T-helper 17 cell (primary cell): Measurements from ENCODE around the gene TGFB1. TPM values are rescaled to one million over a fixed set of nuclear protein-coding genes. Genes with fewer than 3 reads are reported as not detected.
"Not testable (repeated sequence)": the region's sequence is repeated elsewhere in the genome, so short reads cannot be mapped to it uniquely, and the experiment has no call there.

Experiments
- ATAC-seq: fragments of 150-1000 bp; cut with Tn5 transposase; 2 replicates; pipeline ENCODE4 v1.10.0; 2021; ENCODE audit warnings: mild to moderate bottlenecking, moderate library complexity
- DNase-seq, 3 donors: peaks; one replicate each; pipeline versions ENCODE4 v3.0.0 to v3.0.0-alpha.2; 2020 to 2021
- H3K9me3 ChIP-seq: one replicate; pipeline ENCODE4 v1.7.0; 2013; ENCODE audit warnings: low read length, mild to moderate bottlenecking; ENCODE audit not compliant: control insufficient read depth, poor library complexity, severe bottlenecking
- H3K27ac Mint-ChIP-seq: one replicate; pipeline ENCODE4 v1.8.0; 2022; ENCODE audit warnings: mild to moderate bottlenecking, moderate library complexity, mixed read lengths
- H3K27me3 Mint-ChIP-seq: one replicate; pipeline ENCODE4 v1.8.0; 2022; ENCODE audit warnings: mixed read lengths
- H3K36me3 Mint-ChIP-seq: one replicate; pipeline ENCODE4 v1.8.0; 2022; ENCODE audit warnings: low read depth, mixed read lengths
- H3K4me1 Mint-ChIP-seq: one replicate; pipeline ENCODE4 v1.8.0; 2022; ENCODE audit warnings: mild to moderate bottlenecking, mixed read lengths
- H3K4me3 Mint-ChIP-seq: one replicate; pipeline ENCODE4 v1.8.0; 2022; ENCODE audit warnings: mild to moderate bottlenecking, moderate library complexity, mixed read lengths
- total RNA-seq, 4 donors: library from RNA in 2 of 4; stranded (reverse) in 2 of 4; gene quantifications; one replicate each; pipeline ENCODE4 v1.2.3 and lab custom pipeline; 2022 to 2026

The TGFB1 gene
- total RNA-seq, 2 donors from 2014 or later, result 408 to 431 TPM

- Mint-ChIP-seq H3K4me1 (peaks cover 51% of the 10 kb centered on the region), H3K27ac (peak overlapping the region; percentile 99), H3K27me3 (no peaks in the 10 kb centered on the region), H3K4me3 (peak overlapping the region; percentile 99), H3K36me3 (peaks cover 14% of the 10 kb centered on the region)
- peak; percentile 72 to 84 (median 78) for DNase-seq
- H3K9me3 ChIP-seq, result no peaks in the 10 kb centered on the region
- ATAC-seq, result peak; percentile 65
Observed at GRCh38 chr19:41351339-41352245, 2.1 kb downstream of the TGFB1 start.

- Mint-ChIP-seq H3K27me3 (no peaks in the 10 kb centered on the region), H3K27ac (peak overlapping the region; percentile 99), H3K4me3 (peak overlapping the region; percentile 99), H3K4me1 (peaks cover 46% of the 10 kb centered on the region), H3K36me3 (peaks cover 14% of the 10 kb centered on the region)
- ATAC-seq, result peak; percentile 13
- no peaks in the 10 kb centered on the region for H3K9me3 ChIP-seq
- no peak for DNase-seq
Observed at GRCh38 chr19:41350735-41351338, 2.9 kb downstream of the TGFB1 start.

- H3K36me3 Mint-ChIP-seq, result peaks cover 14% of the 10 kb centered on the region
- H3K4me3 Mint-ChIP-seq, DNase-seq, H3K27me3 Mint-ChIP-seq, H3K9me3 ChIP-seq, ATAC-seq: not testable (repeated sequence)
- H3K4me1 Mint-ChIP-seq, result peaks cover 42% of the 10 kb centered on the region
- peak overlapping the region; percentile 51 for H3K27ac Mint-ChIP-seq
Observed at GRCh38 chr19:41346916-41347315, 6.8 kb downstream of the TGFB1 start.

- Mint-ChIP-seq H3K27ac (peak overlapping the region; percentile 91), H3K4me1 (peaks cover 35% of the 10 kb centered on the region), H3K27me3 (no peaks in the 10 kb centered on the region), H3K4me3 (peak overlapping the region; percentile 69), H3K36me3 (peaks cover 13% of the 10 kb centered on the region)
- no peaks in the 10 kb centered on the region for H3K9me3 ChIP-seq
- ATAC-seq (no peak), DNase-seq (no peak)
Observed at GRCh38 chr19:41344162-41344561, 9.6 kb downstream of the TGFB1 start.

- no peak for DNase-seq
- Mint-ChIP-seq H3K27me3 (no peaks in the 10 kb centered on the region), H3K4me1 (peaks cover 33% of the 10 kb centered on the region), H3K4me3 (peak overlapping the region; percentile 83), H3K36me3 (peaks cover 12% of the 10 kb centered on the region), H3K27ac (peak overlapping the region; percentile 91)
- ATAC-seq, result peak; percentile 54
- no peaks in the 10 kb centered on the region for H3K9me3 ChIP-seq
Observed at GRCh38 chr19:41341669-41342490, 11.8 kb downstream of the TGFB1 start.

- no peaks in the 10 kb centered on the region for H3K9me3 ChIP-seq
- Mint-ChIP-seq H3K27ac (peak overlapping the region; percentile 91), H3K27me3 (no peaks in the 10 kb centered on the region), H3K36me3 (peaks cover 12% of the 10 kb centered on the region), H3K4me3 (no peak overlapping the region), H3K4me1 (peaks cover 33% of the 10 kb centered on the region)
- DNase-seq (no peak), ATAC-seq (no peak)
Observed at GRCh38 chr19:41339936-41340335, 13.8 kb downstream of the TGFB1 start.

- Mint-ChIP-seq H3K4me1 (peaks cover 27% of the 10 kb centered on the region), H3K27ac (no peak overlapping the region), H3K27me3 (no peaks in the 10 kb centered on the region), H3K36me3 (peaks cover 15% of the 10 kb centered on the region), H3K4me3 (no peak overlapping the region)
- DNase-seq, result no peak
- ATAC-seq, result no peak
- H3K9me3 ChIP-seq, result no peaks in the 10 kb centered on the region
Observed at GRCh38 chr19:41335467-41335866, 18.3 kb downstream of the TGFB1 start.

GRCh38 chr19:41334793-41335192, 18.9 kb downstream of the TGFB1 start:
- DNase-seq (no peak), ATAC-seq (no peak)
- no peaks in the 10 kb centered on the region for H3K9me3 ChIP-seq
- peak overlapping the region; percentile 45 for H3K4me3 Mint-ChIP-seq
- no peaks in the 10 kb centered on the region for H3K27me3 Mint-ChIP-seq
- peaks cover 15% of the 10 kb centered on the region for H3K36me3 Mint-ChIP-seq
- no peak overlapping the region for H3K27ac Mint-ChIP-seq
- H3K4me1 Mint-ChIP-seq, result peaks cover 28% of the 10 kb centered on the region

GRCh38 chr19:41332468-41332867, 21.3 kb downstream of the TGFB1 start:
- H3K36me3 Mint-ChIP-seq, result peaks cover 15% of the 10 kb centered on the region
- H3K9me3 ChIP-seq, result no peaks in the 10 kb centered on the region
- peak overlapping the region; percentile 92 for H3K27ac Mint-ChIP-seq
- ATAC-seq, result no peak
- H3K27me3 Mint-ChIP-seq, result no peaks in the 10 kb centered on the region
- DNase-seq, result no peak
- peak overlapping the region; percentile 67 for H3K4me3 Mint-ChIP-seq
- H3K4me1 Mint-ChIP-seq, result peaks cover 39% of the 10 kb centered on the region

GRCh38 chr19:41332000-41332399, 21.7 kb downstream of the TGFB1 start:
- peak overlapping the region; percentile 67 for H3K4me3 Mint-ChIP-seq
- H3K4me1 Mint-ChIP-seq, result peaks cover 41% of the 10 kb centered on the region
- H3K27me3 Mint-ChIP-seq, result no peaks in the 10 kb centered on the region
- no peaks in the 10 kb centered on the region for H3K9me3 ChIP-seq
- DNase-seq (no peak), ATAC-seq (no peak)
- H3K36me3 Mint-ChIP-seq, result peaks cover 16% of the 10 kb centered on the region
- peak overlapping the region; percentile 92 for H3K27ac Mint-ChIP-seq

GRCh38 chr19:41330946-41331678, 22.6 kb downstream of the TGFB1 start:
- peak overlapping the region; percentile 75 for H3K4me3 Mint-ChIP-seq
- no peak for ATAC-seq
- H3K9me3 ChIP-seq, result no peaks in the 10 kb centered on the region

GRCh38 chr19:41330481-41330880, 23.2 kb downstream of the TGFB1 start:
- H3K4me3 Mint-ChIP-seq, result peak overlapping the region; percentile 75
- DNase-seq (no peak), ATAC-seq (no peak)
- H3K27me3 Mint-ChIP-seq, result no peaks in the 10 kb centered on the region
- H3K27ac Mint-ChIP-seq, result peak overlapping the region; percentile 92
- H3K4me1 Mint-ChIP-seq, result peaks cover 51% of the 10 kb centered on the region
- peaks cover 22% of the 10 kb centered on the region for H3K36me3 Mint-ChIP-seq
- H3K9me3 ChIP-seq, result no peaks in the 10 kb centered on the region

More at GRCh38 chr19:41330946-41331678, 22.6 kb downstream of the TGFB1 start:
- H3K4me1 Mint-ChIP-seq, result peaks cover 50% of the 10 kb centered on the region
- H3K27me3 Mint-ChIP-seq, result no peaks in the 10 kb centered on the region
- peak overlapping the region; percentile 92 for H3K27ac Mint-ChIP-seq
- no peak for DNase-seq
- peaks cover 22% of the 10 kb centered on the region for H3K36me3 Mint-ChIP-seq
